ENCODE data around the gene LCN15. TPM values are rescaled to one million over a fixed set of nuclear protein-coding genes. Genes with fewer than 3 reads are reported as not detected.
"Not testable (repeated sequence)": the region's sequence is repeated elsewhere in the genome, so short reads cannot be mapped to it uniquely, and the experiment has no call there.

LCN15 gene
- total RNA-seq, 1 experiment from 2014 or later, result not detected

- DNase-seq, result no peak
- Histone ChIP-seq H3K4me3 (ENCODE audit: insufficient read depth, low read depth, low read length) (no peak overlapping the region), H3K36me3 (replicated peaks; ENCODE audit: control insufficient read depth, insufficient read depth, low read length) (no peaks in the 10 kb centered on the region), H3K27me3 (ENCODE audit: control insufficient read depth, insufficient read depth, low read length) (peaks cover 3% of the 10 kb centered on the region)
Measured at GRCh38 chr9:136714096-136714892, 50.0 kb downstream of the LCN15 start.

- no peak for DNase-seq
- Histone ChIP-seq H3K36me3 (replicated peaks; ENCODE audit: control insufficient read depth, insufficient read depth, low read length) (no peaks in the 10 kb centered on the region), H3K4me3 (ENCODE audit: insufficient read depth, low read depth, low read length) (peak overlapping the region; percentile 64), H3K27me3 (ENCODE audit: control insufficient read depth, insufficient read depth, low read length) (peaks cover 3% of the 10 kb centered on the region)
Measured at GRCh38 chr9:136713550-136713949, 50.8 kb downstream of the LCN15 start.

GRCh38 chr9:136712690-136713544, 51.4 kb downstream of the LCN15 start:
- no peaks in the 10 kb centered on the region for H3K36me3 ChIP-seq (replicated peaks; ENCODE audit: control insufficient read depth, insufficient read depth, low read length)
- H3K27me3 ChIP-seq (ENCODE audit: control insufficient read depth, insufficient read depth, low read length), result peaks cover 3% of the 10 kb centered on the region
- DNase-seq, result peak; percentile 89
- peak overlapping the region; percentile 64 for H3K4me3 ChIP-seq (ENCODE audit: insufficient read depth, low read depth, low read length)

GRCh38 chr9:136711751-136712689, 52.3 kb downstream of the LCN15 start, which contains the start of gene DIPK1B:
DIPK1B (plus strand) TSS chr9:136712572; CDS start chr9:136712666, 94 bp downstream.
- peaks cover 3% of the 10 kb centered on the region for H3K27me3 ChIP-seq (ENCODE audit: control insufficient read depth, insufficient read depth, low read length)

GRCh38 chr9:136711219-136711648, 53.1 kb downstream of the LCN15 start:
- DNase-seq, result not testable (repeated sequence)

More at GRCh38 chr9:136711751-136712689, 52.3 kb downstream of the LCN15 start, which contains the start of gene DIPK1B:
- peak within 1 kb of the TSS; percentile 64 for H3K4me3 ChIP-seq (ENCODE audit: insufficient read depth, low read depth, low read length)
- H3K36me3 ChIP-seq (replicated peaks; ENCODE audit: control insufficient read depth, insufficient read depth, low read length), result no peaks in the 10 kb centered on the region
- DNase-seq, result peak; percentile 100

GRCh38 chr9:136710543-136710942, 53.8 kb downstream of the LCN15 start:
- Histone ChIP-seq H3K27me3 (ENCODE audit: control insufficient read depth, insufficient read depth, low read length) (peaks cover 3% of the 10 kb centered on the region), H3K4me3 (ENCODE audit: insufficient read depth, low read depth, low read length) (no peak overlapping the region), H3K36me3 (replicated peaks; ENCODE audit: control insufficient read depth, insufficient read depth, low read length) (no peaks in the 10 kb centered on the region)
- DNase-seq, result no peak

More at GRCh38 chr9:136711219-136711648, 53.1 kb downstream of the LCN15 start:
- H3K36me3 ChIP-seq (replicated peaks; ENCODE audit: control insufficient read depth, insufficient read depth, low read length); H3K27me3 ChIP-seq (ENCODE audit: control insufficient read depth, insufficient read depth, low read length); H3K4me3 ChIP-seq (ENCODE audit: insufficient read depth, low read depth, low read length): not testable (repeated sequence)

Other genes with a start within 250 kb of the LCN15 start
- gene NOTCH1, start 218.5 kb downstream of the LCN15 start, total RNA-seq (2014; rRNA removed; shearing (Covaris generic)), result 32.2 and 33.3 TPM in 2 replicates
- 68.5 and 87.3 TPM in 2 replicates for gene EGFL7, start 101.6 kb downstream of the LCN15 start, total RNA-seq (2014; rRNA removed; shearing (Covaris generic))
- gene AGPAT2, start 77.1 kb downstream of the LCN15 start, total RNA-seq (2014; rRNA removed; shearing (Covaris generic)), result 41.1 and 54.7 TPM in 2 replicates
- 57.0 and 75.7 TPM in 2 replicates for gene DIPK1B, start 51.9 kb downstream of the LCN15 start, total RNA-seq (2014; rRNA removed; shearing (Covaris generic))
- 0.76 and 1.4 TPM in 2 replicates for gene LCN10, start 21.6 kb downstream of the LCN15 start, total RNA-seq (2014; rRNA removed; shearing (Covaris generic))
- gene LCN6, start 16.0 kb downstream of the LCN15 start, total RNA-seq (2014; rRNA removed; shearing (Covaris generic)), result not detected in 2 replicates
- gene LCN8, start 6.3 kb downstream of the LCN15 start, total RNA-seq (2014; rRNA removed; shearing (Covaris generic)), result not detected in 2 replicates
- 73.9 and 80.6 TPM in 2 replicates for gene TMEM141, start 26.8 kb upstream of the LCN15 start, total RNA-seq (2014; rRNA removed; shearing (Covaris generic))
- gene CCDC183, start 31.8 kb upstream of the LCN15 start, total RNA-seq (2014; rRNA removed; shearing (Covaris generic)), result 0.66 and 0.85 TPM in 2 replicates
- 150 TPM in 2 replicates for gene RABL6, start 43.4 kb upstream of the LCN15 start, total RNA-seq (2014; rRNA removed; shearing (Covaris generic))
- gene AJM1, start 78.0 kb upstream of the LCN15 start, total RNA-seq (2014; rRNA removed; shearing (Covaris generic)), result 0.14 and 0.52 TPM in 2 replicates
- 68.2 and 75.5 TPM in 2 replicates for gene PHPT1, start 84.9 kb upstream of the LCN15 start, total RNA-seq (2014; rRNA removed; shearing (Covaris generic))
- 1.2 and 3.0 TPM in 2 replicates for gene MAMDC4, start 87.8 kb upstream of the LCN15 start, total RNA-seq (2014; rRNA removed; shearing (Covaris generic))
- 213 and 240 TPM in 2 replicates for gene EDF1, start 101.8 kb upstream of the LCN15 start, total RNA-seq (2014; rRNA removed; shearing (Covaris generic))
- gene TRAF2, start 122.0 kb upstream of the LCN15 start, total RNA-seq (2014; rRNA removed; shearing (Covaris generic)), result 40.9 and 48.6 TPM in 2 replicates
- gene FBXW5, start 180.2 kb upstream of the LCN15 start, total RNA-seq (2014; rRNA removed; shearing (Covaris generic)), result 97.5 and 105 TPM in 2 replicates
- gene C8G, start 180.7 kb upstream of the LCN15 start, total RNA-seq (2014; rRNA removed; shearing (Covaris generic)), result not detected in 2 replicates
- gene LCN12, start 187.8 kb upstream of the LCN15 start, total RNA-seq (2014; rRNA removed; shearing (Covaris generic)), result 0.38 and 2.9 TPM in 2 replicates
- gene PTGDS, start 213.0 kb upstream of the LCN15 start, total RNA-seq (2014; rRNA removed; shearing (Covaris generic)), result 1.3 and 2.0 TPM in 2 replicates
- 0.21 and 0.33 TPM in 2 replicates for gene LCNL1, start 218.5 kb upstream of the LCN15 start, total RNA-seq (2014; rRNA removed; shearing (Covaris generic))
- 45.7 and 53.2 TPM in 2 replicates for gene PAXX, start 227.9 kb upstream of the LCN15 start, total RNA-seq (2014; rRNA removed; shearing (Covaris generic))
- gene CLIC3, start 232.1 kb upstream of the LCN15 start, total RNA-seq (2014; rRNA removed; shearing (Covaris generic)), result not detected in 2 replicates

Data from H7 (cell line).